B cell (primary cell): ENCODE results near the gene TRAM2. TPM values are rescaled to one million over a fixed set of nuclear protein-coding genes. Genes with fewer than 3 reads are reported as not detected.

ENCODE experiments used
- ATAC-seq: fragments of 200-7000 bp; cut with Tn5 transposase; one replicate; pipeline ENCODE4 v1.10.0; 2021; ENCODE audit warnings: low read depth, mild to moderate bottlenecking, moderate number of reproducible peaks, moderate library complexity
- CTCF ChIA-PET: fragments of 350-600 bp; sonication (Branson Sonifier 250); formaldehyde crosslinking; loops from one replicate; lab custom pipeline; 2021; ENCODE audit warnings: antibody characterized with exemption, inconsistent platforms; lab: Charles Lee
- POLR2A ChIA-PET: fragments of 350-600 bp; sonication (Branson Sonifier 250); formaldehyde crosslinking; loops from one replicate; lab custom pipeline; 2021; ENCODE audit warnings: antibody characterized with exemption; lab: Charles Lee
- DNase-seq: peaks from one replicate; pipeline ENCODE4 v3.0.0; 2013
- H2AFZ ChIP-seq: 2 replicates; pipeline ENCODE4 v1.6.1; 2012; ENCODE audit warnings: mild to moderate bottlenecking, low read depth, low read length; ENCODE audit not compliant: insufficient read depth, poor library complexity, severe bottlenecking
- H3K27ac ChIP-seq, 2 donors: 1 replicate in 1 of 2; 2 replicates in 1 of 2; pipeline ENCODE4 v1.5.1; 2012 to 2013; ENCODE audit warnings: low read length in 2 of 2, mild to moderate bottlenecking in 2 of 2, moderate library complexity in 1 of 2
- H3K27me3 ChIP-seq, 4 experiments: fragments of 200-600 bp in 1 of 4; sonication (generic) in 1 of 4; replicated peaks in 1 of 4; 1 replicate in 2 of 4; 2 replicates in 2 of 4; pipeline versions ENCODE4 v1.6.1 to v1.7.0; 2013 to 2016; ENCODE audit warnings: low read length in 3 of 4, mild to moderate bottlenecking in 2 of 4, mixed read lengths in 1 of 4, moderate library complexity in 1 of 4; ENCODE audit not compliant: insufficient read depth in 4 of 4, control insufficient read depth in 3 of 4; ENCODE audit errors: control extremely low read depth in 1 of 4
- H3K36me3 ChIP-seq, 2 experiments: replicated peaks in 1 of 2; 1 replicate in 1 of 2; 2 replicates in 1 of 2; pipeline versions ENCODE4 v1.6.1 to v1.7.1; 2013; ENCODE audit warnings: low read length in 1 of 2; ENCODE audit not compliant: insufficient read depth in 2 of 2, control insufficient read depth in 1 of 2; ENCODE audit errors: control extremely low read depth in 1 of 2, extremely low read depth in 1 of 2
- H3K4me1 ChIP-seq, 2 donors: fragments of 200-600 bp in 1 of 2; sonication (generic) in 1 of 2; 1 replicate in 1 of 2; 2 replicates in 1 of 2; pipeline versions ENCODE4 v1.5.1 to v1.6.1; 2013 to 2017; ENCODE audit warnings: low read length in 2 of 2; ENCODE audit not compliant: control insufficient read depth in 2 of 2, insufficient read depth in 2 of 2
- H3K4me2 ChIP-seq: replicated peaks from 2 replicates; pipeline ENCODE3; 2012; ENCODE audit warnings: mild to moderate bottlenecking, low read depth, low read length; ENCODE audit not compliant: poor library complexity, severe bottlenecking
- H3K4me3 ChIP-seq, 5 experiments: fragments of 200-600 bp in 1 of 5; sonication (generic) in 1 of 5; 1 replicate in 3 of 5; 2 replicates in 2 of 5; pipeline versions ENCODE4 v1.5.1 to v1.7.0; 2011 to 2016; ENCODE audit warnings: low read length in 4 of 5, mild to moderate bottlenecking in 4 of 5, low read depth in 2 of 5, control low read depth in 1 of 5, moderate library complexity in 1 of 5; ENCODE audit not compliant: insufficient read depth in 1 of 5; ENCODE audit errors: control extremely low read depth in 1 of 5, extremely low read depth in 1 of 5
- H3K79me2 ChIP-seq: fragments of 200-600 bp; sonication (generic); one replicate; pipeline ENCODE4 v1.6.0; 2016; ENCODE audit warnings: low read length; ENCODE audit not compliant: control insufficient read depth, insufficient read depth
- H3K9ac ChIP-seq: fragments of 200-600 bp; sonication (generic); 2 replicates; pipeline ENCODE4 v1.6.1; 2017; ENCODE audit warnings: mild to moderate bottlenecking, low read length, moderate library complexity
- H3K9me3 ChIP-seq, 3 donors: one replicate each; pipeline versions ENCODE4 v1.6.1 to v1.7.1; 2013; ENCODE audit warnings: low read length in 2 of 3; ENCODE audit not compliant: control insufficient read depth in 2 of 3, insufficient read depth in 1 of 3; ENCODE audit errors: control extremely low read depth in 1 of 3
- H4K20me1 ChIP-seq: 2 replicates; pipeline ENCODE4 v1.6.0; 2012; ENCODE audit warnings: mild to moderate bottlenecking, low read length; ENCODE audit not compliant: insufficient read depth, control insufficient read depth, poor library complexity, severe bottlenecking
- H3K27ac Mint-ChIP-seq: one replicate; pipeline ENCODE4 v1.8.0; 2021; ENCODE audit warnings: mixed read lengths
- H3K27me3 Mint-ChIP-seq: one replicate; pipeline ENCODE4 v1.8.0; 2021; ENCODE audit warnings: mixed read lengths
- H3K4me1 Mint-ChIP-seq: one replicate; pipeline ENCODE4 v1.8.0; 2021; ENCODE audit warnings: mixed read lengths
- H3K4me3 Mint-ChIP-seq: one replicate; pipeline ENCODE4 v1.8.0; 2021; ENCODE audit warnings: mixed read lengths
- H3K9me3 Mint-ChIP-seq: one replicate; pipeline ENCODE4 v1.8.0; 2022; ENCODE audit warnings: mixed read lengths; ENCODE audit not compliant: insufficient read depth
- EZH2 ChIP-seq: IDR thresholded peaks from 2 replicates; pipeline ENCODE4 v1.6.1; 2012; ENCODE audit warnings: borderline replicate concordance, low read depth, mild to moderate bottlenecking, moderate library complexity, low read length; ENCODE audit not compliant: insufficient read depth, poor library complexity, severe bottlenecking
- WGBS: methylation state at CpG from one replicate; pipeline ENCODE4 v1.1.5; 2013; ENCODE audit warnings: missing lambda C conversion rate; ENCODE audit not compliant: insufficient coverage; 5-methylcytosine and 5-hydroxymethylcytosine counted together
- intact Hi-C: fragments of 100-400 bp; cut with micrococcal nuclease; formaldehyde crosslinking; loops from one replicate; pipeline ENCODE4 v1.10.0; 2022
- polyA plus RNA-seq: library from polyadenylated mRNA; depleted of rRNA; stranded (reverse); fragments of >200 nt; gene quantifications from 2 replicates; pipeline ENCODE4 v1.2.3, GENCODE V29; 2012
- total RNA-seq, 2 donors: library from RNA; stranded (reverse); fragments of 120-200 nt in 1 of 2; gene quantifications; 1 replicate in 1 of 2; 2 replicates in 1 of 2; pipeline versions ENCODE4 v1.2.3 to v1.2.4, GENCODE V29; 2013 to 2022
- TF ChIP-seq, protein P1 (sequence below): fragments of 200-600 bp; IDR thresholded peaks from one replicate; pipeline ENCODE4 v1.8.0; 2022; ENCODE audit warnings: antibody characterized with exemption, mild to moderate bottlenecking

The TRAM2 gene
- total and polyA plus RNA-seq, 2 donors (not counting 1 experiment from before 2014, with no cell fraction given) = 9.0 to 13.3 TPM

DNA sequence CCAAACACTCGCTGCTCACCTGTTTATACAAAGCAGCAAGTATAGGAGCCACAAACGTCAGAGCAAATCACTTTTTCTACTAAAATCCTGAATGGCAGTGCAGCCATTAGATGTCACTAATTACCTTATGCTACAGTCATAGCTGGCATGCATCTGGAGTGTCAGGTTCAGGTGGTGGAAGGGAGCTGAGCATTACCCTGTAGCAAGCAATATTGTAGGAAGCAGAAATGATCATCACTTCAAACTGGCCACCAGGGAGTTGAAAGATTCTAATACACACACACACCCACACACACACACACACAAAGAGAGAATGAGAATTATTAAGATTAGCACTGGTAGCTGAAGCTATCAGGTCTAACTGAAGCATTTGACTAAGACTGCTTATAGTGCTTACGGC lies 80.9 kb downstream of the TRAM2 start:
- peaks cover 52 to 78% of the 10 kb centered on the region in 2 donors for H3K4me1 ChIP-seq
- peak overlapping the region; percentile 96 to 99 for H3K27ac ChIP-seq
- CTCF ChIA-PET = interaction anchor here (0.6 to 6.6 kb wide), 3 partner anchors 76 to 94 kb away, joined by 3 to 38 read pairs (median 6); partner anchors contain the start of gene EFHC1
- Mint-ChIP-seq H3K9me3 (no peaks in the 10 kb centered on the region), H3K27ac (peak overlapping the region; percentile 96), H3K4me1 (peaks cover 80% of the 10 kb centered on the region), H3K4me3 (no peak overlapping the region), H3K27me3 (no peaks in the 10 kb centered on the region)
- no peaks in the 10 kb centered on the region for H4K20me1 ChIP-seq
- H3K27me3 ChIP-seq = no peaks in the 10 kb centered on the region
- POLR2A ChIA-PET = interaction anchor here (1.3 kb wide), 1 partner anchor 80 kb away, joined by 3 read pairs; no protein-coding TSS in a partner anchor
- peak overlapping the region; percentile 4 for H3K4me2 ChIP-seq
- no peak for ATAC-seq
- H2AFZ ChIP-seq = no peak overlapping the region
- H3K4me3 ChIP-seq = no peak overlapping the region
- no peaks in the 10 kb centered on the region for H3K79me2 ChIP-seq
- peaks cover 0 to 4% (median 3%) of the 10 kb centered on the region in 3 donors for H3K9me3 ChIP-seq
- no peak overlapping the region for H3K9ac ChIP-seq
- TF ChIP-seq, protein P1, sequence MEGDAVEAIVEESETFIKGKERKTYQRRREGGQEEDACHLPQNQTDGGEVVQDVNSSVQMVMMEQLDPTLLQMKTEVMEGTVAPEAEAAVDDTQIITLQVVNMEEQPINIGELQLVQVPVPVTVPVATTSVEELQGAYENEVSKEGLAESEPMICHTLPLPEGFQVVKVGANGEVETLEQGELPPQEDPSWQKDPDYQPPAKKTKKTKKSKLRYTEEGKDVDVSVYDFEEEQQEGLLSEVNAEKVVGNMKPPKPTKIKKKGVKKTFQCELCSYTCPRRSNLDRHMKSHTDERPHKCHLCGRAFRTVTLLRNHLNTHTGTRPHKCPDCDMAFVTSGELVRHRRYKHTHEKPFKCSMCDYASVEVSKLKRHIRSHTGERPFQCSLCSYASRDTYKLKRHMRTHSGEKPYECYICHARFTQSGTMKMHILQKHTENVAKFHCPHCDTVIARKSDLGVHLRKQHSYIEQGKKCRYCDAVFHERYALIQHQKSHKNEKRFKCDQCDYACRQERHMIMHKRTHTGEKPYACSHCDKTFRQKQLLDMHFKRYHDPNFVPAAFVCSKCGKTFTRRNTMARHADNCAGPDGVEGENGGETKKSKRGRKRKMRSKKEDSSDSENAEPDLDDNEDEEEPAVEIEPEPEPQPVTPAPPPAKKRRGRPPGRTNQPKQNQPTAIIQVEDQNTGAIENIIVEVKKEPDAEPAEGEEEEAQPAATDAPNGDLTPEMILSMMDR = no peak
- TF ChIP-seq EZH2 = no peak
- 90% methylated on average over 2 of the region's 3 CpGs for WGBS
- no peak for DNase-seq
- H3K36me3 ChIP-seq = peaks cover 0 to 3% of the 10 kb centered on the region in 2 experiments
- intact Hi-C loops = loop anchor here (2.0 to 10.0 kb wide), 5 partner anchors 81 to 499 kb away; partner anchors contain the start of genes GSTA4, PAQR8 and TRAM2
